Neural progenitor cell (in vitro differentiated cells): ENCODE results near the gene ADGRG1. TPM values are rescaled to one million over a fixed set of nuclear protein-coding genes. Genes with fewer than 3 reads are reported as not detected.

Experiments used
- DNase-seq: peaks from one replicate; pipeline ENCODE4 v3.0.0-alpha.2; 2016; ENCODE audit warnings: low spot score
- H2AFZ ChIP-seq: fragments of 200-600 bp; sonication (generic); replicated peaks from 2 replicates; pipeline ENCODE4 v1.6.1; 2016; ENCODE audit warnings: antibody characterized with exemption
- H3F3A ChIP-seq: fragments of 200-600 bp; sonication (generic); 2 replicates; pipeline ENCODE4 v1.6.1; 2016; ENCODE audit warnings: antibody characterized with exemption, low read depth
- H3K27ac ChIP-seq: fragments of 200-600 bp; sonication (generic); 2 replicates; pipeline ENCODE4 v1.5.1; 2016; ENCODE audit warnings: mild to moderate bottlenecking
- H3K27me3 ChIP-seq: fragments of 200-600 bp; sonication (generic); 2 replicates; pipeline ENCODE4 v1.6.1; 2016; ENCODE audit warnings: mild to moderate bottlenecking, moderate library complexity
- H3K36me3 ChIP-seq: fragments of 200-600 bp; sonication (generic); 2 replicates; pipeline ENCODE4 v1.5.1; 2016
- H3K4me1 ChIP-seq: fragments of 200-600 bp; sonication (generic); 2 replicates; pipeline ENCODE4 v1.6.1; 2016; ENCODE audit warnings: mixed run types
- H3K4me2 ChIP-seq: fragments of 200-600 bp; sonication (generic); 2 replicates; pipeline ENCODE4 v1.6.1; 2016
- H3K4me3 ChIP-seq: fragments of 200-600 bp; sonication (generic); 2 replicates; pipeline ENCODE4 v1.5.1; 2016
- H3K79me2 ChIP-seq: fragments of 200-600 bp; sonication (generic); 2 replicates; pipeline ENCODE4 v1.6.1; 2016; ENCODE audit warnings: low read depth
- H3K9ac ChIP-seq: fragments of 200-600 bp; sonication (generic); 2 replicates; pipeline ENCODE4 v1.6.1; 2016
- H3K9me3 ChIP-seq: fragments of 200-600 bp; sonication (generic); 2 replicates; pipeline ENCODE4 v1.5.1; 2016; ENCODE audit warnings: low read depth
- H4K20me1 ChIP-seq: fragments of 200-600 bp; sonication (generic); 2 replicates; pipeline ENCODE4 v1.6.1; 2016; ENCODE audit warnings: low read depth
- H3K27ac Mint-ChIP-seq: 3 replicates; pipeline ENCODE4 v1.8.0; 2021; ENCODE audit warnings: mixed read lengths
- H3K27me3 Mint-ChIP-seq: 2 replicates; pipeline ENCODE4 v1.8.0; 2022; ENCODE audit warnings: low read depth, mild to moderate bottlenecking, inconsistent platforms, moderate library complexity, mixed read lengths; ENCODE audit not compliant: insufficient read depth
- H3K36me3 Mint-ChIP-seq: 3 replicates; pipeline ENCODE4 v1.8.0; 2021; ENCODE audit warnings: mixed read lengths
- H3K4me1 Mint-ChIP-seq: 3 replicates; pipeline ENCODE4 v1.8.0; 2021; ENCODE audit warnings: mixed read lengths
- H3K4me3 Mint-ChIP-seq: 3 replicates; pipeline ENCODE4 v1.8.0; 2021; ENCODE audit warnings: mild to moderate bottlenecking, moderate library complexity, mixed read lengths
- H3K9me3 Mint-ChIP-seq: 3 replicates; pipeline ENCODE4 v1.8.0; 2020; ENCODE audit warnings: mixed read lengths
- CTCF ChIP-seq: fragments of 200-600 bp; sonication (generic); IDR thresholded peaks from 2 replicates; pipeline ENCODE4 v1.5.1; 2017; ENCODE audit warnings: antibody characterized with exemption, mild to moderate bottlenecking
- EZH2 ChIP-seq: fragments of 200-600 bp; sonication (generic); IDR thresholded peaks from 2 replicates; pipeline ENCODE4 v1.6.1; 2017; ENCODE audit warnings: antibody characterized with exemption, mild to moderate bottlenecking, moderate library complexity
- EZH2phosphoT487 ChIP-seq: fragments of 200-600 bp; sonication (generic); IDR thresholded peaks from 2 replicates; pipeline ENCODE4 v1.6.1; 2017; ENCODE audit warnings: antibody characterized with exemption
- total RNA-seq: library from RNA; depleted of rRNA; stranded (reverse); fragments of >200 nt; gene quantifications from 2 replicates; pipeline ENCODE4 v1.2.3, GENCODE V29; 2015; ENCODE audit warnings: low replicate concordance

Gene ADGRG1
- total RNA-seq, 1 donor from 2014 or later: 8.0 TPM

- TF ChIP-seq CTCF: no peak
- TF ChIP-seq EZH2phosphoT487: no peak
- TF ChIP-seq EZH2: no peak
- Histone ChIP-seq H3K27me3 (no peaks in the 10 kb centered on the region), H3K9me3 (no peaks in the 10 kb centered on the region), H3K79me2 (no peaks in the 10 kb centered on the region), H3K27ac (no peak overlapping the region), H3K4me1 (peaks cover 21% of the 10 kb centered on the region), H3K36me3 (no peaks in the 10 kb centered on the region), H4K20me1 (no peaks in the 10 kb centered on the region), H2AFZ (no peak overlapping the region), H3K4me2 (no peak overlapping the region), H3K9ac (no peak overlapping the region), H3K4me3 (no peak overlapping the region), H3F3A (peaks cover 4% of the 10 kb centered on the region)
- no peak overlapping the region for H3K4me3 Mint-ChIP-seq
- no peaks in the 10 kb centered on the region for H3K36me3 Mint-ChIP-seq
- DNase-seq: no peak
- peaks cover 54% of the 10 kb centered on the region for H3K4me1 Mint-ChIP-seq
- peaks cover 19% of the 10 kb centered on the region for H3K27me3 Mint-ChIP-seq
- no peaks in the 10 kb centered on the region for H3K9me3 Mint-ChIP-seq
- H3K27ac Mint-ChIP-seq: peak overlapping the region; percentile 76
Observed at GRCh38 chr16:57622361-57623250, 5.8 kb upstream of the ADGRG1 start.

- DNase-seq: peak; percentile 46
- Mint-ChIP-seq H3K27ac (peak overlapping the region; percentile 25), H3K4me1 (peaks cover 61% of the 10 kb centered on the region), H3K9me3 (no peaks in the 10 kb centered on the region), H3K36me3 (no peaks in the 10 kb centered on the region), H3K4me3 (no peak overlapping the region), H3K27me3 (peaks cover 19% of the 10 kb centered on the region)
- H3K27me3 ChIP-seq: no peaks in the 10 kb centered on the region
- no peaks in the 10 kb centered on the region for H4K20me1 ChIP-seq
- TF ChIP-seq EZH2phosphoT487: no peak
- no peak for TF ChIP-seq CTCF
- TF ChIP-seq EZH2: no peak
- no peak overlapping the region for H3K4me3 ChIP-seq
- peaks cover 30% of the 10 kb centered on the region for H3K4me1 ChIP-seq
- no peaks in the 10 kb centered on the region for H3K9me3 ChIP-seq
- no peaks in the 10 kb centered on the region for H3K36me3 ChIP-seq
- H3F3A ChIP-seq: peaks cover 9% of the 10 kb centered on the region
- H2AFZ ChIP-seq: no peak overlapping the region
- no peak overlapping the region for H3K9ac ChIP-seq
- H3K79me2 ChIP-seq: no peaks in the 10 kb centered on the region
- no peak overlapping the region for H3K4me2 ChIP-seq
- H3K27ac ChIP-seq: no peak overlapping the region
Observed at GRCh38 chr16:57623251-57624043, 5.0 kb upstream of the ADGRG1 start.

- Histone ChIP-seq H3K36me3 (no peaks in the 10 kb centered on the region), H3K79me2 (no peaks in the 10 kb centered on the region), H3F3A (peaks cover 9% of the 10 kb centered on the region), H4K20me1 (no peaks in the 10 kb centered on the region), H3K4me1 (peaks cover 30% of the 10 kb centered on the region), H3K9me3 (no peaks in the 10 kb centered on the region), H3K4me3 (no peak overlapping the region), H3K9ac (no peak overlapping the region), H3K27ac (no peak overlapping the region), H2AFZ (no peak overlapping the region), H3K4me2 (no peak overlapping the region), H3K27me3 (no peaks in the 10 kb centered on the region)
- H3K9me3 Mint-ChIP-seq: no peaks in the 10 kb centered on the region
- no peak for TF ChIP-seq CTCF
- TF ChIP-seq EZH2phosphoT487: no peak
- TF ChIP-seq EZH2: no peak
- no peak overlapping the region for H3K4me3 Mint-ChIP-seq
- peaks cover 17% of the 10 kb centered on the region for H3K27me3 Mint-ChIP-seq
- H3K27ac Mint-ChIP-seq: peak overlapping the region; percentile 74
- peaks cover 63% of the 10 kb centered on the region for H3K4me1 Mint-ChIP-seq
- H3K36me3 Mint-ChIP-seq: no peaks in the 10 kb centered on the region
- no peak for DNase-seq
Observed at GRCh38 chr16:57624044-57624688, 4.3 kb upstream of the ADGRG1 start.
